ENCODE results near the gene VAC14.

VAC14 gene

GRCh38 chr16:70764632-70765031, 36.3 kb downstream of the VAC14 start:
- DNase-seq (ENCODE audit: low read depth in 2 of 2, low spot score in 1 of 2), result no peak

- DNase-seq (ENCODE audit: low read depth in 2 of 2, low spot score in 1 of 2), result no peak
These were observed 40.7 kb downstream of the VAC14 start for GRCh38 chr16:70760221-70760620.

DNA sequence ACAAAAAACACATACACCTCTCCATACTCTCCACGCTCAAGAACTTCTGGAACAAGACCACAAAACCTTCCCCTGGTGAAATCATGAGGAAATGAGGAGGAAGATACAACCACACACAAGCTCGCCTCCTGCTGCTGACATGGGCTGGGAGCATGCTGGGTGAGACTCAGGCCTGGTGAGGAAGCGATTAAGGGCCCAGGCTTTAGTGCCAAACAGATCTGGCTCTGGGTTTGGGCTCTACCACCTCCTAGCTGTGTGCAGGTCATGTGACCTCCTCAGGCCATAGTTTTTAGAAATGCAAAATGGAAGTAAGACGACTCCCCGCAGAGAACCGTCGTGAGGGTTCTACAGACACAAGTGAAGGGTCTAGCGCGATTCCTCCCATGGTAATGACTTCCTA, 41.3 kb downstream of the VAC14 start:
- no peak for DNase-seq (ENCODE audit: low read depth in 2 of 2, low spot score in 1 of 2)

DNA sequence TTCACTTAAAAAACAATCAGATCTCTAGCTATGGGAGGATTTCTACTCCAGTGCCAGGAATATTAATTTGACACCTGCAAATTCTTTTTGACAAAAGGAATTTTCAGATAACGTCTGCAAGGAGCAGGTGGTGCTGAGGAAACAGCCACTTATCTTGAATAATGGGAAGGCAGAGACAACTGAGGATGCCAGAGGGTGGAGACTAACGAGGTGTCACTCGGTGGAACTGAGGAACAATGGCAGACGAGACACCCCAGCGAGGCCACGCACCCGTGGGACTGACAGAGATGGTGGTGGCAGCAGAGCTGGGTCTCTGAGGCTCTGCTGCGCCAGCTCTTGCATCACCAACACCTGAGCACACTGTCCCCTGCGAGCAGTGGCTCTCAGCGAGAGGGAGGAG, 42.2 kb downstream of the VAC14 start:
- DNase-seq (ENCODE audit: low read depth in 2 of 2, low spot score in 1 of 2), result no peak

DNA sequence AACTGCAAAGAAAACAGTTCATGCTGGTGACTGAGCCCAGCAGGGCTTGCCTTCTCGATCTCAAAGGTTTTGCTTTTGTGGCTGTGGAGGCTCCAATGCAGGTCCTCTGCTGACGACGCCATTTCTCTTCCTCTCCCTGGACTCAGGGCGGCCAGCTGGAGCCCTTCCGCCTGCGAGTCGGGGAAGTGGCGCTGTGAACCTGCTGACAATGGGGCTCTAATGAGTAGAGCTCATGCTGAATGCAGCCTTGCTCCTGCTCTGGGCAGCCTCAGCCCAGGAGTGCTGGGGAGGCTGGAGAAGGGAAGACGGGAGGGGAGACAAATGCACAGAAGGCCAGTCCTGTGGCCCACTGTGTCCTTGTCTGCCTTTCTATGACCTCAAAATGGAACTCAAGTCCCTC, 43.8 kb downstream of the VAC14 start:
- DNase-seq (ENCODE audit: low read depth in 2 of 2, low spot score in 1 of 2), result no peak

- no peak for DNase-seq (ENCODE audit: low read depth in 2 of 2, low spot score in 1 of 2)
These were observed 44.9 kb downstream of the VAC14 start for GRCh38 chr16:70756071-70756470.

- no peak for DNase-seq (ENCODE audit: low read depth in 2 of 2, low spot score in 1 of 2)
These were observed 45.9 kb downstream of the VAC14 start for GRCh38 chr16:70754851-70755600.

GRCh38 chr16:70754371-70754770, 46.6 kb downstream of the VAC14 start:
- no peak for DNase-seq (ENCODE audit: low read depth in 2 of 2, low spot score in 1 of 2)

DNA sequence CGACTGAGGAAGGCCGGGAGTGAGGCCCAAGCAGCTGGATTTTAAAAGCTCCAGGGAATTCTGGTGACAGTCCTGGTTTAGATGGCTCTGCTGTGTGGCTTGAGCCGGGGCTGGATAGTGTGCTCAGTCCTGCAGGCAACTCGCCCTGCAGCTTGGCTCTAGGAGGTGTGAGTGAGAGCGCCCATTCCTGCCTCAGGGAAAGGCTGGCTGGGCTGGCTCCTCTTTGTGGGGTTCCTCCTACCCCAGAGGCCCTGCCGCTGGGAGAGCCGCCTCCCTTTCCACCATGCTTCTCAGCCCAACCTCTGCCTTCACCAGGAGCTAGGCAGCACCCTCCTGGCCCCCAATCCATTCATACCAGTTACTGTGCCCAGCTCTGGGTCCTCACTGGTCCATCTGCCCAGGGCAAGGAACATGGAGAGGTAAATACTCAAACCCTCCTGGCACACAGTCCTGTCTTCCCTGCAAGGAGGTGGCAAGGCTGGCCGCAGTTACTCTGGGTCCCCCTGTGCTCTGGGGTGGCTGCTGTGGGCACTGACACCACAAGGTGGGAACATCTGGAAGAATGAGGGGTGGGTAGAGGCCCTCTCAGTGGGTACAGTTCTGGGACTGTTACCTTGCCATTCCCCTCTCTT, 47.1 kb downstream of the VAC14 start:
- no peak for DNase-seq (ENCODE audit: low read depth in 2 of 2, low spot score in 1 of 2)

- DNase-seq (ENCODE audit: low read depth in 2 of 2, low spot score in 1 of 2), result no peak
These were observed 47.7 kb downstream of the VAC14 start for GRCh38 chr16:70753228-70753627.

DNA sequence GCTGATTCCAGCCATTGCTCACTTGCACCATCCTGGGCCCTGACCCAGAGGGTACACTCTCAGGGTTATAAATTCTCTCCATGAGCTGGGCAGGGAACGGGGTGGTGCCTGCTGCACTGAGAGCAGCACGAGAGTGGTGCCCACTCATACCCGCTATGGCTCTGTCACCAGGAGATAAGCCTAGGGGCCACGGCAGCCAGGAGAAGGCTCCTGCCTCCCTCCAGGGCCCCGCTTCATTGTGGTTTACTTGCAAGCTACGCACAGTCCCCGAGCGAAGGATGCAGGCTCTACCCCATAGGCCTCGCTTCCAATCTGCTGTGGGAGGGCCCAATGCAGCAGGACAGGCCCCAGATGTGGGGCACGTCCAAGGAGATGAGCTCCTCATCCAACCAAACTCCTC, 48.5 kb downstream of the VAC14 start:
- no peak for DNase-seq (ENCODE audit: low read depth in 2 of 2, low spot score in 1 of 2)

DNA sequence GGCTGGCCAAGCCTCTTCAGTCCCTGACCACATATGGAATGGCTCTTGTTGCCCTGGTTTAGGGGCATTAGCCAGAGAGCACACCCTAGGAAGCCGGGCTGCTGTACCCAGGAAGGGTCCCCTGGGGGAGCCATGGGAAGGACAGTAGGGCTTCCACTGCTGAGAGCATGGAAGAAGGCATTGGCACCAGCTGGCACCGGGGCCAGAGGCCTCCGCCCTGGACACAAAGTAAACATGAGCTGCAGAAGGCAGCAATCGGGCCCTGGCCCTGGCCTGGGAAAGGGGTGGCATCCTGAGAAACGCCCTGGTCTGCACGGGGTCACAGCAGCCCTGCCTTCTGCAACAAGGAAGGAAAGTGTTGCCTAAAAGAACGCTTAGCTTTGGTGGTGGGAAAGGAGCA, 49.4 kb downstream of the VAC14 start:
- no peak for DNase-seq (ENCODE audit: low read depth in 2 of 2, low spot score in 1 of 2)

DNA sequence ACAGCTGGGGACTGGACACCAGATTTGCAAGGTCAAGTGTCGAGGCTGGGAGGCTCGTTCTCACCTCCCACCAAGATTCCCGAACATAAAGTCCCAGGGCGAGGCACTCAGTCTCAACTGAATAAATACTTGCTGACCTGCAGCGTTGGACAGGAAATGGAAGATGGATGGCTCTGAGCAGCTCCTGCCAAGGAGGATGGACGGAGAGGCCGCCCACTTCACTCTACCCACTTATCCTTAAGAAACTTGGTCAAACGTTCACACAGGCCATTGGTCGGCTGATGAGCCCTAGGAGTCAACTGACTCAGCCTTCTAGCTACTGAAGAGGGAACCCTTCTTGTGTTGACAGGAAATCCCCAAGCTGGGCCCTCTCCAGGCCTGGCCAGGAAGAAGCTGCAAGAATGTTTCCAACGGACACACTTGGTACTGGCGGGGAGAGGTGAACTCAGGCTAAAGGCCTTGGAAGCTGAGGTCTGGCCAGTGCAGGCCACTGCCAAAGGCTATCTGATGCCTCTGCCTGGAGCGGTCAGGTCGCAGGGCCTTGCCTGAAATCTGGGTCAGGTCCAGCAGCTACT, 50.0 kb downstream of the VAC14 start:
- no peak for DNase-seq (ENCODE audit: low read depth in 2 of 2, low spot score in 1 of 2)

GRCh38 chr16:70749681-70750601, 51.0 kb downstream of the VAC14 start:
- DNase-seq (ENCODE audit: low read depth in 2 of 2, low spot score in 1 of 2), result no peak

GRCh38 chr16:70749006-70749678, 51.8 kb downstream of the VAC14 start:
- DNase-seq (ENCODE audit: low read depth in 2 of 2, low spot score in 1 of 2), result no peak

GRCh38 chr16:70747703-70748631, 53.0 kb downstream of the VAC14 start:
- no peak for DNase-seq (ENCODE audit: low read depth in 2 of 2, low spot score in 1 of 2)

DNA sequence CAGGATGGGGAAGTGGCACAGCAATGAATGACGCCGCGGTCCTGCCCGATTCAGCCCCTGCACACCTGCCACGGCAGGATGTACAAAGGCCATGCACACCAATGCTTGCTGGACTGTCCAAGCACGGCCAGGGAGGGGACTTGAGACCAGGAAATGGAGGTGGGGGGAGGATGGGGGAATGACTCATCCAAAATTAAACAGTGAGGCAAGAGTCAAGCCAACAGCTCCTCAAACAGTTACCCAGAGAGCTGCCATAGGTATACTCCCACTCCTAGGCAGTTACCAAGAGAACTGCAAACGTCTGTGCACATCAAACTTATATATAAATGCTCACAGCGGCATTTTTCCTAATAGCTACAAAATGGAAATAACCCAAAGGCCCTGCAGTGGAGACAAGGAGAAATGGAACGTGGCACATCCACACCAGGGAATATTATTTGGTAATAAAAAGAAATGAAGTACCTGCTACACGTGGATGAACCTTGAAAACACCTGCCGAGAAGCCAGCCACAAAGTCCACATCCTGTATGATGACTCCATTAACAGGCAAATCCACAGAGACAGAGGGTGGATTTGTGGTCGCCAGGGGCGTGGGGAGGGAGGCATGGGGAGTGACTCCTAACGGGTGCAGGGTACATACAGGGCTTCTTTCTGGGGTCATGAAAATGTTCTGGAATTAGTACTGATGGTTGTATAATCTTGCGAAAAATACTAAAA, 54.1 kb downstream of the VAC14 start:
- DNase-seq (ENCODE audit: low read depth in 2 of 2, low spot score in 1 of 2), result no peak

- DNase-seq (ENCODE audit: low read depth in 2 of 2, low spot score in 1 of 2), result no peak
These were observed 54.8 kb downstream of the VAC14 start for GRCh38 chr16:70746040-70746707.

DNA sequence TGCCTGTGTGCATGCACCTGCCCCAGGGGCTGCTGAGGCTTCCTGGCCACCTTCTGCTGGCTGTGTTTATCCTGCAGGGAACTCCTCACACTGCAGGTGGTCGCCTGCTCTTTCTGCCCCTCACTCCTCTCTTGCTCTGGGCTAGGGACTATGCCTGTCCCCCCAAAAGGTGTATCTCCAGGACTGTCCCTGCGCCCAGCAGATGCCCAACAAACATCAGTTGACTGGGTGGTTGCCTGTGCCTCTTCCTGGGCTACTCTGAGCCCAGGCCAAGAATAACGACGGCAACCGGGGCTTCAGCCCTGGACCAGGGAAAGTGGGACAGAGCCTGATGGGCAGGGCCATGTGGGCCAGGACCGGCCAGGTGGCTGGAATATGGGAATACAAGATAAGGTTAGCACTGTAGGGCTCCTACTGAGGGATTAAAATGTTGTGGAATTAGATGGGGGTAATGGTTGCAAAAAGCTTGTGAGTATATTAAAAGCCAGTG, 55.4 kb downstream of the VAC14 start:
- no peak for DNase-seq (ENCODE audit: low read depth in 2 of 2, low spot score in 1 of 2)

All from stimulated activated CD8-positive, alpha-beta memory T cell treated with anti-CD3 and anti-CD28 coated beads, Interleukin-4, amount 100 ng/mL, for 4 hours (primary cell).